ENCODE results near the gene KRTAP12-4.
"Not testable (repeated sequence)": the region's sequence is repeated elsewhere in the genome, so short reads cannot be mapped to it uniquely, and the experiment has no call there.

The KRTAP12-4 gene

DNA sequence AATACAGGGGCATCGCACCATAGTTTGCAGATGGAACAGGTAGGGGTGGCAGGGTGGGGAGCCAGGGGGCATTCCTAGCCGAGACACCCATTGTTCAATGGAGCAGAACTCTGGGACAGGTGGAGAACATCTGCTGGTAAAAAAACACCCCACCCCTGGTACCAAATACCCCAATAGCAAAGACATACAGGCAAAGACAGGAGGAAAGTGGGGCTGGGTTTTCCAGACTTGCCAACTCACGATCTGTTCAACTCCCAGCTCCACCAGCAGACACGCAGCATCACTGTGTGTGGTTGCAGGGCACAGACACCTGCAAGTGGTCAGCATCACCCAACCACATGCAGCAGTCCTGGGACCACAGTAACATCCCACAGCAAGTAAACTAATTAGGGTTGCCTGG is 42.9 kb downstream of the KRTAP12-4 start:
- DNase-seq (ENCODE audit: low read depth in 2 of 2): no peak

DNA sequence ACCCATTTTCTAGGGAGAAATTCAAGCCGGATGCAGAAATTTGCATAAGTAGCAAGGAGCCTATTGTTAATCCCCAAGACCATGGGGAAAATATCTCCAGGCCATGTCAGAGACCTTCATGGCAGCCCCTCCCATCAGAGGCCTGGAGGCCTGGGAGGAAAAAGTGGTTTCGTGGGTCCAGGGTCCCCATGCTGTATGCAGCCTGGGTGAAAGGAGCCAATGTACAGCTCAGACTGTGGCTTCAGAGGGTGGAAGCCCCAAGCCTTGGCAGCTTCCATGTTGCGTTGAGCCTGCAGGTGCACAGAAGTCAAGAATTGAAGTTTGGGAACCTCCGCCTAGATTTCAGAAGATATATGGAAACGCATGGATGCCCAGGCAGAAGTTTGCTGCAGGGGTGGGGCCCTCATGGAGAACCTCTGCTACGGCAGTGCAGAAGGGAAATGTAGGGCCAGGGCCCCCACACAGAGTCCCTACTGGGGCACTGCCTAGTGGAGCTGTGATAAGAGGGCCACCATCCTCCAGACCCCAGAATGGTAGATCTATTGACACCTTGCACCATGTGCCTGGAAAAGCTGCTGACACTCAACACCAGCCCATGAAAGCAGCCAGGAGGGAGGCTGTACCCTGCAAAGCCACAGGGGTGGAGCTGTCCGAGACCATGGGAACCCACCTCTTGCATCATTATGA is 44.2 kb downstream of the KRTAP12-4 start:
- DNase-seq (ENCODE audit: low read depth in 2 of 2): not testable (repeated sequence)

DNA sequence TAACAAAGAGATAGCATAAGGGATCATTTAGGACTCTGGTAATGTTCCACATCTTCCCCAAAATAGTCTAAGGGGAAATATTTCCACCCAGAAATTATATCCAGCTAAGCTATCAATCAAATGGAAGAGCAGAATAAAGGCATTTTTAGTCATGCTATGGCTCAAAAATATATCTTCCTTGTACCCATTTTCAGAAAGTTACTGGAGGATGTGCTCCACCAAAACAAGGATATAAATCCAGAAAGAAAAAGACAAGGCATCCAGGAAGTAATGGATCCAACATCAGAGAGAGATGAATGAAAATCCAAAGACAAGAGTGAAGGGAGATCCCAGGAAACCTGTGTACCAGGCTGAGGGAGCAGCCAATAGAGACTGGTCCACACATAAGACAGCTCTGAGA is 45.3 kb downstream of the KRTAP12-4 start:
- no peak for DNase-seq (ENCODE audit: low read depth in 2 of 2)

DNA sequence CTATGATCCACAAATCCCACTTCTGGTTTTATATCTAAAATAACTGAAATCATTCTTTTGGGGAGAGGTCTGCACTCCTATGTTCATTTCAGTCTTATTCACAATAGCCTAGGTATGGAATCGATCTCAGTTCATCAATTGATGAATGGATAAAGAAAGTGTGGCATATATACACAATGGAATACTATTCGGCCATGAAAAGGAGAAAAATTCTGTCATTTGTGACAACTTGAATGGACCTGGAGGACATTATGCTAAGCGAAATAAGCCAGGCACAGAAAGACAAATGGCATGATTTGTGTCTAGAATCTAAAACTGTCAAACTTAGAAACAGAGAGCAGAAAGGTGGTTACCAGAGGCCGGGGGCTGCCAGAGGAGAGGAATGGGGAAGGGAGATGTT is 48.0 kb downstream of the KRTAP12-4 start:
- DNase-seq (ENCODE audit: low read depth in 2 of 2): no peak

Data from stimulated activated CD4-positive, alpha-beta T cell treated with anti-CD3 and anti-CD28 coated beads, Interleukin-15, amount 100 ng/mL, for 48 hours (primary cell).